HCT116 (cell line): Measurements from ENCODE around the gene CADPS2. TPM values are rescaled to one million over a fixed set of nuclear protein-coding genes. Genes with fewer than 3 reads are reported as not detected.

Source experiments
- ATAC-seq: fragments of 200-7000 bp; cut with Tn5 transposase; 2 replicates; pipeline ENCODE4 v1.9.1; 2020; ENCODE audit warnings: mild to moderate bottlenecking, moderate library complexity
- BruUV-seq: library from RNA; stranded (reverse); fragments of 400-500 nt; replicated peaks from 2 replicates; lab custom pipeline; 2021; lab: Mats Ljungman, UMichigan
- CTCF ChIA-PET: fragments of 300-600 bp; sonication (Branson Sonifier 250); formaldehyde crosslinking; loops from one replicate; lab custom pipeline; 2021; ENCODE audit warnings: antibody characterized with exemption; lab: Charles Lee
- POLR2A ChIA-PET: fragments of 300-600, 350-600 bp; sonication (Branson Sonifier 250); formaldehyde crosslinking; loops from one replicate; lab custom pipeline; 2021; ENCODE audit warnings: antibody characterized with exemption; lab: Charles Lee
- RAD21 ChIA-PET, 2 experiments: fragments of 300-600 bp; sonication (Branson Sonifier 250); formaldehyde crosslinking; loops; one replicate each; lab custom pipeline; 2023; ENCODE audit warnings: low total read pairs in 2 of 2; ENCODE audit not compliant: uncharacterized antibody in 2 of 2, unreplicated experiment in 2 of 2, low non-redundant PET in 1 of 2; lab: Charles Lee
- DNase-seq: peaks from one replicate; pipeline ENCODE4 v3.0.0-alpha.2; 2010; ENCODE audit warnings: low read depth, low spot score
- H2AFZ ChIP-seq: fragments of 200-600 bp; shearing (Covaris generic), sonication (generic); 2 replicates; pipeline ENCODE4 v1.6.1; 2017; ENCODE audit warnings: low read depth, mixed run types, mixed read lengths, antibody characterized with exemption, low read length; ENCODE audit not compliant: poor library complexity, severe bottlenecking
- H3K27ac ChIP-seq: 2 replicates; pipeline ENCODE4 v1.5.1; 2012; ENCODE audit warnings: low read depth, low read length
- H3K27me3 ChIP-seq: fragments of 200-600 bp; sonication (generic); 2 replicates; pipeline ENCODE4 v1.6.1; 2016; ENCODE audit warnings: mixed run types, low read length, mixed read lengths; ENCODE audit not compliant: insufficient read depth
- H3K36me3 ChIP-seq, 2 experiments: fragments of 200-500 bp in 1 of 2; fragments of 200-600 bp in 1 of 2; sonication (Bioruptor generic) in 1 of 2; sonication (generic) in 1 of 2; 2 replicates each; pipeline versions ENCODE4 v1.5.1 to v1.6.1; 2014 to 2016; ENCODE audit warnings: low read length in 2 of 2, inconsistent platforms in 1 of 2, mixed read lengths in 1 of 2, mixed run types in 1 of 2; ENCODE audit not compliant: insufficient read depth in 2 of 2, control insufficient read depth in 1 of 2
- H3K4me1 ChIP-seq, 2 experiments: fragments of 200-600 bp in 1 of 2; sonication (generic) in 1 of 2; 2 replicates each; pipeline versions ENCODE4 v1.5.1 to v1.6.1; 2012 to 2017; ENCODE audit warnings: low read length in 2 of 2, inconsistent platforms in 1 of 2, mild to moderate bottlenecking in 1 of 2, mixed read lengths in 1 of 2, mixed run types in 1 of 2, moderate library complexity in 1 of 2; ENCODE audit not compliant: insufficient read depth in 2 of 2, control insufficient read depth in 1 of 2
- H3K4me2 ChIP-seq: fragments of 200-600 bp; sonication (generic); 2 replicates; pipeline ENCODE4 v1.6.1; 2017; ENCODE audit warnings: mixed run types, low read length, mixed read lengths
- H3K4me3 ChIP-seq, 2 experiments: fragments of 200-600 bp in 1 of 2; sonication (generic) in 1 of 2; replicated peaks in 1 of 2; 2 replicates each; pipeline ENCODE4 v1.5.1; 2011 to 2016; ENCODE audit warnings: low read length in 2 of 2, control low read depth in 1 of 2, low read depth in 1 of 2, mild to moderate bottlenecking in 1 of 2, mixed read lengths in 1 of 2, mixed run types in 1 of 2
- H3K79me2 ChIP-seq: fragments of 200-600 bp; sonication (generic); 2 replicates; pipeline ENCODE4 v1.6.1; 2017; ENCODE audit warnings: mild to moderate bottlenecking, mixed run types, low read length, moderate library complexity, mixed read lengths; ENCODE audit not compliant: insufficient read depth
- H3K9ac ChIP-seq: fragments of 200-600 bp; sonication (generic); 2 replicates; pipeline ENCODE4 v1.6.1; 2016; ENCODE audit warnings: low read length, mixed read lengths
- H3K9me2 ChIP-seq: fragments of 200-600 bp; sonication (generic), shearing (Covaris generic); 2 replicates; pipeline ENCODE4 v1.6.1; 2017; ENCODE audit warnings: mixed run types, mild to moderate bottlenecking, moderate library complexity; ENCODE audit not compliant: insufficient read depth
- H3K9me3 ChIP-seq, 2 experiments: fragments of 200-500 bp in 1 of 2; fragments of 200-600 bp in 1 of 2; sonication (Bioruptor generic) in 1 of 2; sonication (generic) in 1 of 2; 2 replicates each; pipeline ENCODE4 v1.6.1; 2014 to 2017; ENCODE audit warnings: low read length in 2 of 2, mixed read lengths in 2 of 2, inconsistent platforms in 1 of 2, low read depth in 1 of 2, mild to moderate bottlenecking in 1 of 2, mixed run types in 1 of 2, moderate library complexity in 1 of 2; ENCODE audit not compliant: control insufficient read depth in 1 of 2, insufficient read depth in 1 of 2
- H4K20me1 ChIP-seq: fragments of 200-600 bp; sonication (generic), shearing (Covaris generic); 2 replicates; pipeline ENCODE4 v1.6.1; 2017; ENCODE audit warnings: mixed run types, mild to moderate bottlenecking, moderate library complexity; ENCODE audit not compliant: insufficient read depth
- CBX3 ChIP-seq: IDR thresholded peaks from 2 replicates; pipeline ENCODE4 v1.6.1; 2012; ENCODE audit warnings: low read depth
- CEBPB ChIP-seq: IDR thresholded peaks from 2 replicates; pipeline ENCODE4 v1.6.1; 2012; ENCODE audit warnings: low read depth
- CTCF ChIP-seq, 3 experiments: fragments of 200-600 bp in 1 of 3; sonication (generic) in 1 of 3; IDR thresholded peaks in 2 of 3; conservative IDR thresholded peaks in 1 of 3; 2 replicates each; pipeline ENCODE4 v1.5.1; 2012 to 2017; ENCODE audit warnings: low read depth in 2 of 3, low read length in 2 of 3, antibody characterized with exemption in 1 of 3, borderline replicate concordance in 1 of 3, control low read depth in 1 of 3, mild to moderate bottlenecking in 1 of 3, mixed read lengths in 1 of 3, mixed run types in 1 of 3, moderate library complexity in 1 of 3; ENCODE audit not compliant: insufficient read depth in 1 of 3
- EGR1 ChIP-seq: IDR thresholded peaks from 2 replicates; pipeline ENCODE4 v1.6.1; 2012; ENCODE audit warnings: low read depth
- ELF1 ChIP-seq: IDR thresholded peaks from 2 replicates; pipeline ENCODE4 v1.6.1; 2012; ENCODE audit warnings: low read depth, borderline replicate concordance
- EZH2 ChIP-seq: fragments of 200-600 bp; sonication (generic); IDR thresholded peaks from 2 replicates; pipeline ENCODE4 v1.6.1; 2017; ENCODE audit warnings: antibody characterized with exemption, mixed run types
- EZH2phosphoT487 ChIP-seq: fragments of 200-600 bp; IDR thresholded peaks from 2 replicates; pipeline ENCODE4 v1.6.1; 2018; ENCODE audit warnings: antibody characterized with exemption, borderline replicate concordance
- FOSL1 ChIP-seq: IDR thresholded peaks from 2 replicates; pipeline ENCODE4 v1.6.1; 2012; ENCODE audit warnings: low read depth
- MAX ChIP-seq: IDR thresholded peaks from 2 replicates; pipeline ENCODE4 v1.6.1; 2012
- POLR2A ChIP-seq: IDR thresholded peaks from 2 replicates; pipeline ENCODE4 v1.7.0; 2011; ENCODE audit warnings: borderline replicate concordance; ENCODE audit not compliant: insufficient read depth, insufficient read length; ENCODE audit errors: extremely low read depth
- POLR2AphosphoS5 ChIP-seq: IDR thresholded peaks from 2 replicates; pipeline ENCODE4 v1.6.1; 2011; ENCODE audit warnings: mild to moderate bottlenecking, low read depth, low read length, moderate library complexity
- RAD21 ChIP-seq: IDR thresholded peaks from 2 replicates; pipeline ENCODE4 v1.6.1; 2012; ENCODE audit warnings: low read depth, mild to moderate bottlenecking
- SP1 ChIP-seq: IDR thresholded peaks from 2 replicates; pipeline ENCODE4 v1.6.1; 2012; ENCODE audit warnings: low read depth
- SRF ChIP-seq: IDR thresholded peaks from 2 replicates; pipeline ENCODE4 v1.6.1; 2012; ENCODE audit warnings: low read depth
- TCF7L2 ChIP-seq: IDR thresholded peaks from 2 replicates; pipeline ENCODE4 v1.7.0; 2011; ENCODE audit warnings: borderline replicate concordance, inconsistent platforms; ENCODE audit not compliant: insufficient read depth, insufficient read length; ENCODE audit errors: extremely low read depth
- YY1 ChIP-seq: IDR thresholded peaks from 2 replicates; pipeline ENCODE4 v1.6.1; 2011; ENCODE audit warnings: low read length, low read depth, moderate library complexity, mild to moderate bottlenecking; ENCODE audit not compliant: insufficient replicate concordance; ENCODE audit errors: extremely low read depth
- ZBTB33 ChIP-seq: IDR thresholded peaks from 2 replicates; pipeline ENCODE4 v1.6.1; 2011; ENCODE audit warnings: mild to moderate bottlenecking, low read length, moderate library complexity; ENCODE audit not compliant: insufficient replicate concordance; ENCODE audit errors: extremely low read depth
- ZFX ChIP-seq: fragments of 450-650 bp; IDR thresholded peaks from 2 replicates; pipeline ENCODE4 v1.6.1; 2017
- intact Hi-C: fragments of 100-400 bp; cut with micrococcal nuclease; formaldehyde crosslinking; loops from 2 replicates; pipeline ENCODE4 v1.10.0; 2022
- total RNA-seq: library from RNA; stranded (reverse); gene quantifications from one replicate; pipeline ENCODE4 v1.2.1, GENCODE V29; 2021; ENCODE audit not compliant: unreplicated experiment

Gene CADPS2
- total RNA-seq, 1 experiment from 2014 or later: 7.5 TPM

- TF ChIP-seq EGR1: no peak
- no peak for TF ChIP-seq RAD21
- TF ChIP-seq MAX: no peak
- no peak for TF ChIP-seq FOSL1
- TF ChIP-seq SP1: no peak
- no peak for TF ChIP-seq SRF
- no peak for TF ChIP-seq ZBTB33
- no peak for TF ChIP-seq POLR2A
- Histone ChIP-seq H3K27ac (no peak overlapping the region), H3K36me3 (no peaks in the 10 kb centered on the region), H3K4me2 (no peak overlapping the region), H3K79me2 (no peaks in the 10 kb centered on the region), H2AFZ (no peak overlapping the region), H3K4me1 (no peaks in the 10 kb centered on the region), H3K9me3 (no peaks in the 10 kb centered on the region), H4K20me1 (no peaks in the 10 kb centered on the region), H3K4me3 (no peak overlapping the region), H3K27me3 (no peaks in the 10 kb centered on the region), H3K9me2 (no peaks in the 10 kb centered on the region), H3K9ac (no peak overlapping the region)
- intact Hi-C loops: no loop called here
- POLR2A ChIA-PET: no interaction called here
- DNase-seq: no peak
- ATAC-seq: no peak
- no TSS peak for BruUV-seq
- CTCF ChIA-PET: no interaction called here
- RAD21 ChIA-PET: no interaction called here
Observed at GRCh38 chr7:122511268-122511667, 375.0 kb downstream of the CADPS2 start.

GRCh38 chr7:122507591-122507990 is 378.7 kb downstream of the CADPS2 start:
- CTCF ChIA-PET: no interaction called here
- Histone ChIP-seq H4K20me1 (no peaks in the 10 kb centered on the region), H3K9me2 (no peaks in the 10 kb centered on the region), H3K4me2 (no peak overlapping the region), H2AFZ (no peak overlapping the region), H3K4me3 (no peak overlapping the region), H3K27ac (no peak overlapping the region), H3K79me2 (no peaks in the 10 kb centered on the region), H3K27me3 (no peaks in the 10 kb centered on the region), H3K9ac (no peak overlapping the region), H3K36me3 (no peaks in the 10 kb centered on the region), H3K9me3 (no peaks in the 10 kb centered on the region), H3K4me1 (no peaks in the 10 kb centered on the region)
- intact Hi-C loops: no loop called here
- RAD21 ChIA-PET: no interaction called here
- no TSS peak for BruUV-seq
- ATAC-seq (no peak), DNase-seq (no peak)
- POLR2A ChIA-PET: no interaction called here
- TF ChIP-seq POLR2AphosphoS5 (no peak), YY1 (no peak), FOSL1 (no peak), TCF7L2 (no peak), ZFX (no peak), CBX3 (no peak), SP1 (no peak), EZH2phosphoT487 (no peak), ELF1 (no peak), EZH2 (no peak), MAX (no peak), CTCF (IDR thresholded peaks at IDR 0.05 in 2 of 3, conservative IDR thresholded peaks at IDR 0.05 in 1 of 3; ENCODE audit: borderline replicate concordance in 1 of 3, insufficient read depth in 1 of 3, low read depth in 2 of 3, low read length in 2 of 3) (no peak), SRF (no peak), CEBPB (no peak)
